ENCODE results near the gene TMEM44.
"Not testable (repeated sequence)": the region's sequence is repeated elsewhere in the genome, so short reads cannot be mapped to it uniquely, and the experiment has no call there.

The TMEM44 gene

DNA sequence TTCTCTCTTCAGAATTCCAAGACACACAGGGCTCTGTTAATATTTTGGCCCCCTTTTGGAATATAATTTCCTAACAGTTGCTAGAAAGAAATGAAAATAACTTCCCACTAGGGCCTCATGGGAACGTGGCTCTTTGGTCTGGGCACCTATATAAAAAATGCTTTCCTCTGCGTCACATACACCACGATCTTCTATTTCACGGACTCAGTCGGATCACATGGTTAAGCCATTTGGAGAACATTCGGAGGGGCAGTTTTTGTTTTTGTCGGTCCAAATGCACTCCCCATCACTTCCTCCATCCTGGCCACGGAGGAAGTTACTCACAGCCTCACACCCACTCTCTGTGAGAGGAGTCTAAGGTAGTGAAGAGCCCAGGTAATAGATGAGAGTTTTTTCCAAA, 21.0 kb downstream of the TMEM44 start:
- no peak for DNase-seq (ENCODE audit: extremely low read depth in 1 of 2, low read depth in 1 of 2)

DNA sequence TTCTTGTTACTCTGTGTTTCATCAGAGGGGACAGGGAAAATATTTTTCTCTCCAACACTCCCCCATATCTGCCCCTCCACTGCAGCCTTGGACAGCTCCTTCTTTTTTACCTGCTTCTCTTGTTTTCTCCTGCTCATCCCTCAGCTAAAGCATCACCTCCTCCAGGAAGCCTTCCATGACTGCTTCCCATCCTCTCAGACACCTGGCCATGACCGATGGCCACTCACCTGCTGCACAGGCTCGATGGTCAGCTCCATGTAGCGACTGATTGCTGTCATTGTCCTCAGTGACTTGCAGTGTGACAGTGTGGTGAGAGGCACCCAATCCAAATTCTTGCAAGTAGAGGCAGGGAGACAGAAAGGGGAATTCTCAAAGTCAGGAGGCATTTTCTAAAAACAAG, 22.5 kb downstream of the TMEM44 start:
- no peak for DNase-seq (ENCODE audit: extremely low read depth in 1 of 2, low read depth in 1 of 2)

DNA sequence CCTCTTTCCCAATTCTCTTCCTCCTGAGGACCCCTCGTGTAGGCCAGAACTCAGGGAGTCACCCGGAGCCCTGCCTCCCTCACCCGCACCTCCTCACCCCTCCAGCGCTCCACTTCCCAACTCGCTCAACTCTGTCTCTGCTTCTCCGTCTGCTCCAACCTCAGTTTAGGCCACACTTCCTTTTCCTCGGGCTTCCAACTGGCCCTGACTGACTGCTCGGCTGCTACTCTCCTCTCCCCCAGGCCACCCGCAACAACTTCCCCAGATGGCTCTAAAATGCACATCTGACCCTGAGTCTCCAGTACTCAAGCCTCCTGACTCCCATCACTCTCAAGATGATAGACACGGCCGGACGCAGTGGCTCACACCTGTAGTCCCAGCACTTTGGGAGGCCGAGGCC, 23.6 kb downstream of the TMEM44 start:
- no peak for DNase-seq (ENCODE audit: extremely low read depth in 1 of 2, low read depth in 1 of 2)

DNA sequence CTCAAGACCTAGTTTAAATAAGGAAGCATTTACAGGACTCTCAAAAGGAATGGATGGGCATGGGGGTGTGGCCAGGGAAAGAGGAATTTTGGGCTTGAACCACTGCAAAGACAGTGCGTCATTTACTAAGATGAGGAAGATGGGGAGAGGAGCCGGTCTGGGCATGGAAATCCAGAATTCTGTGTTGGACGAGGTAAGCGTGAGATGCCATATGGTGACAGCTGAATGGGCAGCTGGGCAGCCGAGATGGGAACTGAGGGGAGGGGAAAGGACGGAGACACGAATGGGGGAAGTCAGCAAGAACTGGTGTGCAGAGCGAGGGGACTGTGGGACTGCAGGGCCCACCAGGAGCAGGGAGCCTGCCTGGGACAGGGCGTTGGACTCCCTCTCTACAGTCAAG, 24.2 kb downstream of the TMEM44 start:
- DNase-seq (ENCODE audit: extremely low read depth in 1 of 2, low read depth in 1 of 2) = no peak

DNA sequence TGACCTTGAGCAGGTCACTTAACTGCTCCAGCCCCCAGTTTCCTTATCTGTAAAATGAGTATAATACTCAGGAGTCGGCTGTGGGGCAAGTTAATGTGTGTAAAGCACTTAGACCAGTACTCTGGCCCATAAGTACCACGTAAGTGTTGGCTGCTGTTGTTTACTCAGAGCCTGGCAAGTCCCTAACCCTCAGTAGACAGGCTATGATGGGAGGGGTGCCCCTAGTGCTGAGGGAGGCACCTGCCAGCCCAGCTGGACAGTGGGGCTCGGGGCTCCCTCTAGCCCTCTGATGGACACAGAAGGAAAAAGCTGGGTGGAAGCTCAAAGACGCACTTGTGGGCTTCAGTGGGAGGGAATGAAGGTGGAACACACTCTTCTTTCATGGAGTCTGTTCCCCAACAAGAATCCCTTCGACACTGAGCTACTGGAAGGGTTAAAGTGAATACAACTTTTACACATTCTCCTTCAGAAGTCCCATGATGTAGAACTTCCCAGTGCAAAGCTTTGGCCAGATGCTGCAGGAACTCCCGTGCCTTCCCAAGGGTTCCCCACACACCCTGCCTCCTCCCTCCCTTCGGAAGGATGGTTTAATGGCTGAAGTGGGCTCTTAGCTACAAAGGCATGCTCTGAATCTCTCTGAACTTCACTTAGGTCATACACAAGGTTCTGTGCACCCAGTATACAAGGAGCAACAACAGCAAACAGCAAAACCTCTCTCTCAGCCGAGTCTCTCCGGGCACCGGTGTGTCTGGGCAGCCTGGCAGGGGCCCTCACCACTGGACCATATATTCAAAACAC, 25.4 kb downstream of the TMEM44 start:
- no peak for DNase-seq (ENCODE audit: extremely low read depth in 1 of 2, low read depth in 1 of 2)

DNA sequence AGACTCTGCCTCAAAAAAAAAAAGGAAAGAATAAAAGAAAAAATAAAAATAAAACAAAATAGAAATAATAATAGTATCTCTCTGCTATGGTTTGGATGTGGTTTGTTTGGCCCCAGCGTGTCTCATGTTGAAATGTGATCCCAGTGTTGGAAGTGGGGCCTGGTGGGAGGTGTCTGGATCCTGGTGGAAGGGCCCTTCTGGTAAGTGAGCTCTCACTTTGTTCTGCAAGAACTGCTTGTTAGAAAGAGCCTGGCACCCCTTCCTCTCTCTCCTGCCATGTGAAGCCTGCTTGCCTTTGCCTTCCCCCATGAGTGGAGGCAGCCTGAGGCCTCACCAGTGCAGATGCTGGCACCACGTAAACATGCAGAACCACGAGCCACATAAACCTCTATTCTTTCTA, 26.3 kb downstream of the TMEM44 start:
- no peak for DNase-seq (ENCODE audit: extremely low read depth in 1 of 2, low read depth in 1 of 2)

DNA sequence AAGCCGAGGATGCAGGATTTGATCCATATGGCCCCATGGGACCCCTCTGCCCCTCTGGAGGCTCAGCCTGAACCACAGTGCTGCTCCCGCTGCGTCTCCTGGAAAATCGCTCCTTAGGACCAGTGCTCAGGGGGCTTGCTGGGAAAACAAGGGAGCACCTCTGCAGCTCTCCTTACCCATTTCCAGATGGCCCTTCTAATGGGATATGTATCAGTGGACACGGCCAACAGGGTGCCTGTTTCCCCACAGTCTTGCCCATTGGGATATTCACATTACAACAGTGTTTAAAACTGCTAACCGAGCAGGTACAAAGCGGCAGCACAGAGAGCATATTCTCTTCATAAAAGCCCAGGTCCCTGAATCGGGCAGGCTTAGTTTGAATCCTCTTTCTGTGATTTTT, 27.1 kb downstream of the TMEM44 start:
- DNase-seq (ENCODE audit: extremely low read depth in 1 of 2, low read depth in 1 of 2) = no peak

DNA sequence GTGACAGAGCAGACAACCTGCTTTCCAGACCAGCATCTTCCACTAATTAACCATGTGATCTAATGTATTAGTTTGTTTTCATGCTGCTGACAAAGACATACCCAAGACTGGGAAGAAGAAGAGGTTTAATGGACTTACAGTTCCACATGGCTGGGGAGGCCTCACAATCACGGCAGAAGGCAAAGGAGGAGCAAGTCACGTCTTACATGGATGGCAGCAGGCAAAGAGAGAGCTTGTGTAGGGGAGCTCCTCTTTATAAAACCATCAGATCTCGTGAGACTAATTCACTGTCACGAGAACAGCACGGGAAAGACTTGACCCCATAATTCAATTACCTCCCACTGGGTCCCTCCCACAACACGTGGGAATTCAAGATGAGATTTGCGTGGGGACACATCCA, 27.9 kb downstream of the TMEM44 start:
- not testable (repeated sequence) for DNase-seq (ENCODE audit: extremely low read depth in 1 of 2, low read depth in 1 of 2)

DNA sequence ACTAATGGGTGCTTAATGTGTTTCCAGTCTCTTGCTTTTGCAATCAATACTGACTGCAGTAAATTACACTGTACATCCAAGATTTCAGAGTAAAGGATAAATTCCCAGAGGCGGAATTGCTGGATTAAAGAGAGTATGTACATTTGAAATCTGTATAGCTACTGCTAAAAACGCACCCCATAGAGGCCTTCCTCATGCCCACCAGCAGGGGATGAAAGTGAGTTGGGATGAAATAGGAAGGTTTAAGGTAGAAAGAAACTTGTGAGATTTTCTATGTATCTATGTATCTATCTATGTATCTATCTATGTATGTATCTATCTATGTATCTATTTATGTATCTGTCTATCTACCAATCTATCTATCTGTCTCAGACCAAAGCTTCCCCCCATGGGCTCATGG, 28.4 kb downstream of the TMEM44 start:
- no peak for DNase-seq (ENCODE audit: extremely low read depth in 1 of 2, low read depth in 1 of 2)

DNA sequence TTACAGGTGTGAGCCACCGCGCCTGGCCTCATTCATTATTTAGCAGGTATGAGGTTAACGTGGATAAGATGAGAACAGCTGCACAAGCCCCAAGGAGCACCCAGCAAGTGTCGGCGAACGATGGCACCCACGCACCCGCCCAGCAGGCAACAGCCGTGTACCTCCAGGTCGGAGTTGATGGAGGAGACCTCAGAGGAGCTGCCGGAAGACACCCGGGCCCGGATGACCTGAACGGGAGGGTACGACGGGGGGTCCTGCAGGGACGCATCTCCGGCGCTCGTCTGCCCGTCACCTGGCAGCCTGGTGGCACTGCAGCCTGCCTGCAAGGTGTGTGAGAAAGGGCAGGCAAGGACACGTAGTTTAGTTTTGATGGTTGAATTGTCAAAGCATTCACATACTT, 29.1 kb downstream of the TMEM44 start:
- no peak for DNase-seq (ENCODE audit: extremely low read depth in 1 of 2, low read depth in 1 of 2)

DNA sequence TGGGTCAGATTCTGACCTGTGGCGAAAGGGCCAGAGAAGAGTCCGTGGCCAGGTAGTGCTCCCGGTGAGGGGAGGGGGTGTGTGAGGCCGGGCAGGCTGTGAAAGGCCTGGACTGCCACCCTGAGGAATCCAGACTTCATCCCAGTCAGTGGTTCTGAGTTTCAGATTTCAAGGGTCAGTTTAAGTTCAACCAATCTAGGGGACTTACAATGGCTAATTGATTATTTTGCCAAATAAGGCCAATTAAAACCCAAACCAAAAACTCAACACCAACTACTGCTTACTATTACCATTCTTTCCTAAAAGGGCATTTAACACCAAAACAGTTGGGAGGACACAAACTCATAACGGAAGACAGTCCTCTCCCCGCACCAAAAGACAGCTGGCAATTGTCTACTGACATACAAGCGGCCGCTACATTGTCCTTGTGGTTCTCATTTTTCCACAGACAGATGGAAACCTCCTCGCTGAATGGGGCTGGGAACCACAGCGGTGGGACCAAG, 30.5 kb downstream of the TMEM44 start:
- DNase-seq (ENCODE audit: extremely low read depth in 1 of 2, low read depth in 1 of 2) = no peak

DNA sequence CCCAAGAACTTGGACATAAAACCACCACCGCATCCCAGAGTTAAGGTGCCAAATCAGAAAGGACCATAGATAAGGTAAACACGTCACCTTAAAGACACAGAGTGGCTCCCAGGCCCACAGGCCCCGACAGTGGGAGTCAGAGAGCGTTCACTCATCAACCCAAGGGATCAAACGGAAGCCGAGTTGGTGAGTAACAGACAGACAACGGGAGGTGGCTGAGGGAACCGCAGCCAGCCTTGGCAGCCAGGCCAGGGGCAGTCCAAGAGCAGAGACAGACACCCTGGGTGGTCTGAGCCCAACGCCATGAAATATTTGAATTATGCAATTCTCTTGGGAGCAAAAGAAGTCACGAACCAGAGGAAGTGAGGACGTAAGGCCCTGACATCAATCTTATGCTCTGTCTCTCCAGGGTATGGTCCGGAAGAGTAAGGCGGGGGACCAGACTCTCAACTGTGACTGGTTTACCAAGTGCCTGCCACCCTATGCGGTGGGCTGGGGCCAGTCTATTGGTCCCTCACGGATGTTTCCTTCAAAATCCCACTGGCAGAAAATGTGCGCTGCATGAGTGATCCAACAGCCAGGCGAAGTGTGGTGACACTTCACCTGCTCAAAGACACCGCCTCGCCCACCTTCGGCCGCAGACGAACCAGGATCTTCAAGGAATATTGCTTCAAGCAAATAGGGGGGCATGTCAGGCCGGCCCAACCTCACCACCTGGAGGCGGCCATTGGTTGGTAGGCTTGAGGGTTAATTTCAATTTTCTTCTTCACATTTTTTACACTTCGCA, 34.3 kb downstream of the TMEM44 start:
- no peak for DNase-seq (ENCODE audit: extremely low read depth in 1 of 2, low read depth in 1 of 2)

DNA sequence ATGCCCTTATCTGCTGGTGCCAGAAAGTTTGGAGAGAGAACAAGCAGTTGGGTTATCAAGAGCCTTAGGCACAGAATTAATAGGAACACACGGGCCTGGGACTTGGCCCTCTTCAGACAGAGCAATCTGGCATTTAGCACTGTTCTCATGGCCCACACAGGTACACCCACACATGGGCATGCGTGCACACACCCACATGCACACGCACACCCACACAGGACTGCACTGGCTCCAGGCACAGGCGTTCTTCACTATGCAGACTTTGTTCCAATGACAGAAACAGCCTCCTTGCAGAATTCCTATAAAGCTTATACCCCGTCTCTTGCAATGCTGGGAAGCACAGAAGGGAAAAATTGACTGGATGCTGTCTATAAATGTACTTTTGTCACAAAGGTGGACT, 36.3 kb downstream of the TMEM44 start:
- no peak for DNase-seq (ENCODE audit: extremely low read depth in 1 of 2, low read depth in 1 of 2)

DNA sequence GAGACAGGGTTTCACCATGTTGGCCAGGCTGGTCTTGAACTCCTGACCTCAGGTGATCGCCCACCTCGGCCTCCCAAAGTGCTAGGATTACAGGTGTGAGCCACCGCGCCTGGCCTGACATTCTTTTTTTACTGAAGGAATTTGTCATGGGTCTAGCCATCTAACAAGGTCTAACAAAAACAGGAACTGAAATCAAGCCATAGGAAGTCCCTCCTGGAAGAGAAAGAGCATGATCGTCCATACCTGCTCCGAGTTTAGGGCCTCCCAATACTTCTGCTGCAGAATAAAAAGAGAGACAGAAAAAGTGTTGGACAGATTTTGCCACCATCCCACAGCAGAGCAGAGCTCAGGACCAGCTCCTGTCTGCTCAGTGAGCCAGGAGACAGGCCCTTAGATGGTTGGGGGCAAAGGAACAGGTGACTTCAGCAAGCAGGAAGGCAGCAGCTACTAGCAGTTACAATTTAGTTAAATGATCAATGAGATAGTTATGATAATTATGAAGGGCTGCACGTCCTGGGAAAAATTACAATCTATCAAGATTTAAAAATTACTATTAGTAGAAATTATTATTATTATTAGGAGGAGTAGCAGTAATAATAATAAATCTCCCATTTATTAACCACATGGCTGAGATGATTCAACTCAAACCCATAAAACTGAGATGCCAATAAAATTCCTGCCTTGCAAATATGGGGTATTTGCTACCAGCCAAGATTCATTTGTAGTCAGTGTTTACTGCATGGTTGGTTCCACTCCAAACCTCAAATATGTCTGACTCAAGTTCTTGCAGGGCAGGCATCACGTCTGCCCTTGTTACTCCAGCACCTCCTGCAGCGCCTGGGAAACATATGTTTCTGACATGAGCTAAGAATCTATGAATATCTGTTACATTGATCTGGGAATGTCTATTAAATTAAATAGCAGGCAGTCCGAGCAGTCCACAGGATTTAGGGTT, 40.1 kb downstream of the TMEM44 start:
- no peak for DNase-seq (ENCODE audit: extremely low read depth in 1 of 2, low read depth in 1 of 2)

DNA sequence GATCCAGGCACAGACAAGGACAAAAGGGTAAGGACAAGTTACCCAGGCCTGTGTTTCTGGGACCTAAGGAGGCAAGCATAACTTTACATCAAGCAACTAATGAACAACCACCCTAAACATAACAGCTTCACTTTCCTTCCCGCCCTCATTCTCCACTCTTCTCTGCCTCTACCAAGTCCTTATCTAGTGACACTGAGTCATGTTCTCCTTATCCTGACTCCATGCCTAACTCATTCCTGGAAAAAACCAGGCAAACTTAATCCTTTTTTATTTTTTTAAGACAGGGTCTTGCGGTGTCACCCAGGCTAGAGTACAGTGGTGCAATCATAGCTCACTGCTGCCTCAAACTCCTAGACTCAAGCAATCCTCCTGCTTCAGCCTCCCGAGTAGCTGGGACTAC, 44.5 kb downstream of the TMEM44 start:
- no peak for DNase-seq (ENCODE audit: extremely low read depth in 1 of 2, low read depth in 1 of 2)

DNA sequence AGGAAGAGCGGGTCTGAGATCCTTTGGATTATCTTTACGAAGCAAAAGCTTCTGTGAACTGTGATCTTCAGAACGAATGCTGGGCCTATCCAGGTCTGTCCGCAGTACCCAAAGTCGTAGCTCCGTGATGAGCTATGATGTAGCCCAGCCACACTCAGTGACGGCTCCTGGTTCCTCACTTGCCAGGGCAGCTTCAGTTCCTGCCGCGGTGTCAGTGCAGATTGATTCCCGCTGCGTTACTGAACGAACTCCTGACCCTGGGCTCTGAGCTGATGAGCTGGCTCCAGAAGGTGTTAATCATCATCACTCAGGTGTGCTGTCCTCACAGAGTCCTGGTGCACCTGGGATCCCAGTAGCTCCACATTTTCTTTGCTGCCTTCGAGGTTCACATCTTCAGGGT, 45.0 kb downstream of the TMEM44 start:
- DNase-seq (ENCODE audit: extremely low read depth in 1 of 2, low read depth in 1 of 2) = no peak

DNA sequence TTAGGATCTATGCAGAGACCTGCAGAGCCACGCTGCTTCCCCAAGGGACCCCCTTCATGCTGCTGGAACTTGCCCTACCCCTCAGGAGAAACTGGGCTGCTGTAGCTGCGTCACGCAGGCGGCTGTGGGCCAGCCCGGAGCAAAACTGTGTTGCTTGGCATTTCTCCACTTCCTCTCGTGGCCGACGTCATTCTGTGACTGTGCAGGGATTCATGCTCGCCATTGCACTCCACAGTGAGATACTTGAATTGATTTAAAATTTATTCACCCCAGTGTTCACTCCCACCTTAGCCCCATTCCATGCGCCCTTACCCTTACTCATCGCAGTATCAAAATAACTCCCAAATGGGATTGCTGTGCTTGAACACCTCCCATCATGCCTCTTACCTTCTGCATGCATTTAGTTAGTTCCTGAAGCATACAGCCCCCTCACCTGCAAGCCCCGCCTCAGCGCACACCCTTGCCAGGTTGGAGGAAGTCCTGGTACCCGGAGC, 45.7 kb downstream of the TMEM44 start:
- DNase-seq (ENCODE audit: extremely low read depth in 1 of 2, low read depth in 1 of 2) = no peak

DNA sequence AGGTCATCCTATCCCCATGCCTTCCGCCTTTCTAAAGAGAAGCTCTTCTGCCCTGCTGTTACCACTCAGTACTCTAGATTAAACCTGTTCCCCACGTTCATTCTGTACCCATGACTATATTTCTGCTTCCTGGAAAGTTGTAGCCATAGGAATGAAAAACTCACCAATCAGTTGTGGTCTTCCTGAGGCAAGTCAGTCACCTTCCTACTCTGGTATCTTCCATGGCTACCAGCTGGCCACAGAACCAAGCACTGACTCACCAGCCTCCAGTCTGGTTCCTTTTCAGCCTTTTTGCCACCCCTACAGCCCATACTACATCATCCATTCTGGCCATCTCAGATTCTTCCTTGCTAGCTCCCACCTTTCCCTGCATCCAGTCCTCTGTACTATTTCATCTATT, 46.4 kb downstream of the TMEM44 start:
- no peak for DNase-seq (ENCODE audit: extremely low read depth in 1 of 2, low read depth in 1 of 2)

DNA sequence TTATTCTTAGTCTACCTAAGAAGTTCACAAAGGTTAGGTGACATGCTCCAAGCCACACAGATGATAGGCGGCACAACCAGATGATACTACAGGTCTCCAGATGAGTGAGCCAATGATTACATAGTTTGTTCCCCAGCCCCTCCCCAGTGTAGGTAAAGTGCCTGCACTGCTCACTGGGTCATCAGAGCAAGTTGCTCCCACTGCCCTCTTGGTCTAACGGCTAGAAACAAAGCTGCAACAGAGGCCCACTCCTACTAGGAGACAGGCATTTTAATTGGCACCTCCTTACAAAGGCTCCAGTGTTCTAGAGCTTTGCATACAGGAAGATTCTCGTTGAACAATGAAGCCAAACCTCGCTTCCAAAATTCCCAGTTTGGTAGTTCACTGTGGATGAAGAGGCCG, 47.3 kb downstream of the TMEM44 start:
- DNase-seq (ENCODE audit: extremely low read depth in 1 of 2, low read depth in 1 of 2) = no peak

DNA sequence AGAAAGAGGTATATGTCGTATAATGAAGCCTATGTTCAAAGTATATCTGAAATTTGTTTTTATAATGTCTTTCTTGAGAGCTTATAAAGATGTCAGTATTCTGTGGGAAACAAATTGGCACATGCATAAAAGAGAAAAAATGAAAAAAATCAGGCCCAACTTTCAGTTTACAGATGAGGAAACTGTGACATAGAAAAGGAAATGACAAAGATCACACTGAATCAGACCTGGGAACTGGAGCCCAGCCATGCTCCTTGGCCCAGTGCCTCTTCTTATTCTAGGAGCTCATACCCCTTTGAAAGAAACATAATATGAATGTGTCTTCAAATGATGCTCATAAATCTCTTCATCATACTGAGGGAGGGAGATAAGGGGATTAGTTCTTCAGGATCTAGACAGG, 48.4 kb downstream of the TMEM44 start:
- DNase-seq (ENCODE audit: extremely low read depth in 1 of 2, low read depth in 1 of 2) = no peak

DNA sequence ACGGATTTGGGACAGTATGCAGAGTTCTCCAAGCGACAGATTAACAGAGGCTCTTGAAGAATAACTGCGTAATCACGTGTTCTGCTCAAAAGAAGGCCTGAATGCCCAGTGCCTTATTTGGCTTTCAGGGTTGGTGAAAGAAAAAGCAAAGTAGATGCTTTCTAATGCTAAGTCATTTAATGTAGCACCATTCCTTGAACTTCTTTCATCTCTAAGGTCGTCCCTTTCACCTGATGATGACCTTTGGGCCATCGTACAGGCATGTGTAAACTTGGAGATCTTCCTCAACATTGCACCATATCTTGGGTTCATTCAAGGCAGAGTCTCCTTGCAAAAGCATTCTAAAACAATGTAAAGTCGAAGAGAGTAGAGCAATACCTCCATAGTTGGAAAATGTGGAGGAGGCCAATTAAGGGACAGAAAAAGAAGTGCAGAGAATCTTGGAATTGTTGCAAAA, 48.9 kb downstream of the TMEM44 start:
- DNase-seq (ENCODE audit: extremely low read depth in 1 of 2, low read depth in 1 of 2) = no peak
